PC-9 (cell line): ENCODE measurements around the gene KLHDC7B.

Experiments
- CTCF ChIP-seq: fragments of 200-600 bp; sonication (generic); conservative IDR thresholded peaks from 2 replicates; pipeline ENCODE4 v1.6.1; 2017; ENCODE audit warnings: mixed run types, antibody characterized with exemption, mild to moderate bottlenecking, moderate library complexity
- EZH2 ChIP-seq: fragments of 200-600 bp; sonication (generic); IDR thresholded peaks from 2 replicates; pipeline ENCODE4 v1.8.0; 2017; ENCODE audit warnings: antibody characterized with exemption, low read depth

- TF ChIP-seq EZH2 = no peak
- TF ChIP-seq CTCF = no peak
Measured at GRCh38 chr22:50587407-50587806, 41.7 kb downstream of the KLHDC7B start.
